Left lung (tissue), 10 donors: Measurements from ENCODE around the gene CREB3L4. TPM values are rescaled to one million over a fixed set of nuclear protein-coding genes. Genes with fewer than 3 reads are reported as not detected.

Experiments used
- ATAC-seq: fragments of 200-7000 bp; cut with Tn5 transposase; one replicate; pipeline ENCODE4 v1.9.1; 2020; ENCODE audit warnings: moderate library complexity
- DNase-seq, 4 donors: peaks; one replicate each; pipeline ENCODE4 v3.0.0-alpha.2; 2013 to 2020
- H3K27ac ChIP-seq, 2 donors: fragments of 200-600 bp; sonication (generic) in 1 of 2; one replicate each; pipeline versions ENCODE4 v1.5.0 to v1.8.0; 2020 to 2021
- H3K27me3 ChIP-seq, 2 donors: fragments of 200-600 bp; sonication (generic) in 1 of 2; one replicate each; pipeline versions ENCODE4 v1.5.0 to v1.8.0; 2020 to 2021
- H3K36me3 ChIP-seq, 2 donors: fragments of 200-600 bp; sonication (generic) in 1 of 2; one replicate each; pipeline versions ENCODE4 v1.5.0 to v1.8.0; 2020 to 2021
- H3K4me1 ChIP-seq, 2 donors: fragments of 200-600 bp; one replicate each; pipeline ENCODE4 v1.8.0; 2021
- H3K4me3 ChIP-seq, 2 donors: fragments of 200-600 bp; sonication (generic) in 1 of 2; one replicate each; pipeline versions ENCODE4 v1.5.0 to v1.8.0; 2020 to 2021; ENCODE audit warnings: mild to moderate bottlenecking in 1 of 2
- H3K9me3 ChIP-seq, 2 donors: fragments of 200-600 bp; sonication (generic) in 1 of 2; one replicate each; pipeline versions ENCODE4 v1.5.0 to v1.8.0; 2020 to 2021
- CTCF ChIP-seq, 2 donors: fragments of 200-600 bp; sonication (generic) in 1 of 2; IDR thresholded peaks; one replicate each; pipeline versions ENCODE4 v1.5.0 to v1.8.0; 2021; ENCODE audit warnings: antibody characterized with exemption in 2 of 2
- intact Hi-C, 2 donors: fragments of 100-400 bp; cut with DNase I; formaldehyde crosslinking; loops; one replicate each; pipeline versions ENCODE4 v1.11.2 to v1.14.2; 2022
- polyA plus RNA-seq, 6 donors: library from polyadenylated mRNA; unstranded; fragments of 120-200 nt; gene quantifications; one replicate each; pipeline ENCODE4 v1.2.1, GENCODE V29; 2013; ENCODE audit not compliant: insufficient read length in 6 of 6
- total RNA-seq, 2 donors: library from RNA; stranded (reverse); fragmentation: NEBNext Ultra II Directional; extraction: Animal tissue kit (Norgen Biotek cat#: 25700); gene quantifications; one replicate each; pipeline ENCODE4 v1.2.1, GENCODE V29; 2021
- donor health status: DM: no; HTN: yes; CAD: no.
- donor health status: DM: no; HTN: no; CAD: no.

The CREB3L4 gene
- total and polyA plus RNA-seq, 8 donors: 9.3 to 44.3 (median 35.2) TPM

DNA sequence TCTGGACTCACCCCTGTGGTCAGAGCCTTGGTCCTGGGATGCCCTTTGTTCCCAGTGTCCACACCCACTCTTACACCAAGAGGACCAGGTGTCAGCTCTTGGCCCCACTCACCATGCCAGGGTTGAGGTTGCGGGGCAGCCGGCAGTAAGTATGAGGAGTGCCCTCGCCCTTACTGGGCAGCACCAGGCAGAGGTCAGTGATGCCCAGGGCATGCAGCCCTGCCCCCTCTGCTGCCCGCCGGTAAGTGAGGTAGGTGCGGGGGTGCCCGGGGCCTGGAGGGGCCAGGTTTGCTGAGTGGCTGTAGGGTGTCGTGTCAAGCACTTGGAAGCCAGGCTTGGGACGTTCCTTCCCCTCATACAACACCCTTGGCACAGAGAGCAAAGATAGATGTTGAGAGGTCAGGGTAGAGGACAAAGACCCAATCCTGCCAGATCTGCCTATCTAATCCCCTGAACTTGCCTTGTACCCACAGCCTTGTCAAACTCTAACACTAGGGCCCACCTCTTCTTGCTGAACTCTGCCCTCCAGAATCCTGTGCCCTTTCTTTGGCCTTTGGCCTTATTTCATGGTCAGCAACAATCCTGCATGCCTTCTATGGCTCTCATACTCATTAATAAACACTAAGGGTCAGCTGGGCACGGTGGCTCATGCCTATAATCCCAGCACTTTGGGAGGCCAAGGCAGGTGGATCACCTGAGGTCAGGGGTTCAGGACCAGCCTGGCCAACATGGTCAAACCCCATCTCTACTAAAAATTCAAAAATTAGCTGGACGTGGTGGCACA is 24.7 kb upstream of the CREB3L4 start:
- no peak for TF ChIP-seq CTCF (IDR thresholded peaks at IDR 0.05)
- intact Hi-C loops: loop anchor here in 1 of 2 donors (10.0 kb wide), 1 partner anchor 118 kb away; no protein-coding TSS in a partner anchor

GRCh38 chr1:153944005-153944826 is 23.5 kb upstream of the CREB3L4 start:
- Histone ChIP-seq H3K27me3 (no peaks in the 10 kb centered on the region), H3K4me3 (peak overlapping the region; percentile 13 to 85), H3K9me3 (no peaks in the 10 kb centered on the region), H3K27ac (peak overlapping the region; percentile 97 to 99), H3K4me1 (peaks cover 4 to 46% of the 10 kb centered on the region in 2 donors), H3K36me3 (peaks cover 0 to 69% of the 10 kb centered on the region in 2 donors)
- DNase-seq (peak in 1 of 4 donors; percentile 84), ATAC-seq (no peak)
- TF ChIP-seq CTCF (IDR thresholded peaks at IDR 0.05): no peak
- intact Hi-C loops: loop anchor here in 1 of 2 donors (10.0 kb wide), 1 partner anchor 119 kb away; no protein-coding TSS in a partner anchor

More for the DNA sequence above, 24.7 kb upstream of the CREB3L4 start:
- ATAC-seq (no peak), DNase-seq (peak in 1 of 4 donors; percentile 28)
- H3K4me3 ChIP-seq: no peak overlapping the region
- H3K27me3 ChIP-seq: no peaks in the 10 kb centered on the region
- H3K36me3 ChIP-seq: peaks cover 0 to 69% of the 10 kb centered on the region in 2 donors
- no peaks in the 10 kb centered on the region for H3K9me3 ChIP-seq
- peaks cover 4 to 46% of the 10 kb centered on the region in 2 donors for H3K4me1 ChIP-seq
- H3K27ac ChIP-seq: no peak overlapping the region

GRCh38 chr1:153944827-153945117 is 22.9 kb upstream of the CREB3L4 start:
- DNase-seq (no peak), ATAC-seq (no peak)
- H3K27me3 ChIP-seq: no peaks in the 10 kb centered on the region
- H3K9me3 ChIP-seq: no peaks in the 10 kb centered on the region
- intact Hi-C loops: loop anchor here in 1 of 2 donors (10.0 kb wide), 1 partner anchor 120 kb away; no protein-coding TSS in a partner anchor
- H3K4me3 ChIP-seq: peak overlapping the region; percentile 13 to 85
- no peak for TF ChIP-seq CTCF (IDR thresholded peaks at IDR 0.05)
- peak overlapping the region; percentile 97 to 99 for H3K27ac ChIP-seq
- peaks cover 0 to 69% of the 10 kb centered on the region in 2 donors for H3K36me3 ChIP-seq
- peaks cover 4 to 46% of the 10 kb centered on the region in 2 donors for H3K4me1 ChIP-seq

GRCh38 chr1:153945131-153945794 is 22.4 kb upstream of the CREB3L4 start:
- Histone ChIP-seq H3K9me3 (no peaks in the 10 kb centered on the region), H3K4me1 (peaks cover 4 to 43% of the 10 kb centered on the region in 2 donors), H3K27ac (peak overlapping the region; percentile 97 to 99), H3K36me3 (peaks cover 0 to 69% of the 10 kb centered on the region in 2 donors), H3K27me3 (no peaks in the 10 kb centered on the region), H3K4me3 (peak overlapping the region; percentile 85 to 96)
- TF ChIP-seq CTCF (IDR thresholded peaks at IDR 0.05): no peak
- DNase-seq (peak in 3 of 4 donors; percentile 45 to 87 (median 81)), ATAC-seq (peak; percentile 45)
- intact Hi-C loops: loop anchor here in 1 of 2 donors (10.0 kb wide), 1 partner anchor 120 kb away; no protein-coding TSS in a partner anchor
